NCI-H460 (cell line): ENCODE results near the gene UPF3A. TPM values are rescaled to one million over a fixed set of nuclear protein-coding genes. Genes with fewer than 3 reads are reported as not detected.

Source experiments
- DNase-seq: peaks from one replicate; pipeline ENCODE4 v3.0.0-alpha.2; 2016; ENCODE audit warnings: low read depth; ENCODE audit errors: extremely low read depth
- total RNA-seq: library from RNA; depleted of rRNA; stranded (reverse); fragments of >200 nt; shearing (Covaris generic); gene quantifications from 2 replicates; pipeline ENCODE4 v1.2.3, GENCODE V29; 2014

Gene UPF3A
- total RNA-seq, 1 experiment from 2014 or later = 27.2 TPM

DNA sequence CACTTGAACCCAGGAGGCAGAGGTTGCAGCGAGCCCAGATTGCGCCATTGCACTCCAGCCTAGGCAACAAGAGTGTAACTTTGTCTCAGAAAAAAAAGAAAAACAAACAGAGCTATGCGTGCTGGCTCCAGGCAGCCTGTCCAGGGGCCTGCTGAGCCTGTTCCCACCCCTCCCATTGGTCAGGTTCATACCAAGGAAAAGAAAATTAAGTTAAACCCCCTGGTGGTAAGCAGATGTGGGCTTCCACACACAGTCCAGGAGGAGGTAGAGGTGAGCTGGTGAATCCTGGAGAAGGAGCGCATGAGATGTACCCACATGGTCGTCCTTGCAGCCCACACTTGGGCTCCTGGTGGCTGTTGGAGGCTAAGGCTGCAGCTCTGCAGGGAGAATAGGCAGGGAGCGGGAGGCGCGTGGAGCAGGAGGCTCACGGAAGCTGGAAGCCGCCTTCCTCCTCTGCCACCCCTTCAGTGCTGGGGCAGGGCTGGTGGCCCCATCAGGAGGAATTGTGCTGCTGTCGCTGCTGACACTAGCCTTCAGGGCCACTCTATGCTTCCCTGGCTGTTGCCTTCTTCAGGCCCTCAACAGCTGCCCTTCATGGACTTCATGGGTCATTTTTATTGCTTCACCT, 22.4 kb downstream of the UPF3A start:
- no peak for DNase-seq

DNA sequence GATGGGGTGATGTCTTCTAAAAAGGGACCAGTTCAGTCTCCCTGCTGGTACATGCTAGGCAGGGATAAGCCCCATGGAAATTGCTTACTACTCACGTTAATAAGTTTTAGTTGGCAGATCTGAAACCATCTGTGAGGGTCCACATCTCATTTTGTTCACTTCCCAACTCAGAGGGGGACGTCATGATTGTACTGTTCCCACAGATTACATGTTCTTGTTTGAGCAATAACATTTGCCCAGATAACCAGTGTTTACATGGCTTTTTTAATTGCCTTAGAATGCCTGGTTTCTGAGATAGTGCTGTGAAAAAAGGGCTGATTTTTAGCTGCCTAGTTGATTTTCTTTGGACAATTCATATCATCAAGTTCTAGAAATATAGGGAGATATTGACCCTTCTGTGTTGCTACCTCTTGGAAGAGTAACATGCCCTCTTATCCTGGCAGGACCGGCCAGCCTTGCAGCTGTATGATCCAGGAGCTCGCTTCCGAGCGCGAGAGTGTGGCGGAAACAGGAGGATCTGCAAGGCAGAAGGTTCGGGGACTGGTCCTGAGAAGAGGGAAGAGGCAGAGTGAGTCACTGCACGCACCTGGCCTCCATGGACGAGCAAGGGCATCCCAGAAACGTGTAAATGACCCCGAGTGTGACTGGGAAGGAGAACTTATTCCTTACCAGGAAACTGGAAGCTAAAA, 23.1 kb downstream of the UPF3A start:
- DNase-seq = no peak

GRCh38 chr13:114309086-114309485, 27.7 kb downstream of the UPF3A start:
- no peak for DNase-seq

GRCh38 chr13:114309806-114310410, 28.5 kb downstream of the UPF3A start:
- DNase-seq = no peak

GRCh38 chr13:114310956-114311355, 29.6 kb downstream of the UPF3A start:
- no peak for DNase-seq

DNA sequence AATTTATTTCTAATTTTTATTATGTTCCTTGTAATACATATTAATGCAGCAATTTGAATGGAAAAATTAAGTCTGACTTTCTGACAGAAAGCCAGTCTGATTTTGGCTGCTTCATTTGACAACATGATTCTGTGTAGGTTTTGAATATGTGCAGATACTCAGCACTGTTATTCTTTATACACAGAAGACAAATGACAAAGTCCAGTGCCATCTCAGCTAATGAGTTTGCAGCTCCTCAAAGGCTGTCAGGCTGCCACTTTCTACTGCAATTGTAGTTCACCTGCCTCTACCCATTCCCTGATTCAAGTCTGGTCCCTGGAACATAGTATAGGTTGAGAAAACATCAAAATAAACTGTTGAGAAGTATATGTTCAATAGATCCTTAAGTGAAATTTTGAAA, 30.0 kb downstream of the UPF3A start:
- no peak for DNase-seq

- DNase-seq = no peak
Observed at GRCh38 chr13:114311908-114312307, 30.5 kb downstream of the UPF3A start.

DNA sequence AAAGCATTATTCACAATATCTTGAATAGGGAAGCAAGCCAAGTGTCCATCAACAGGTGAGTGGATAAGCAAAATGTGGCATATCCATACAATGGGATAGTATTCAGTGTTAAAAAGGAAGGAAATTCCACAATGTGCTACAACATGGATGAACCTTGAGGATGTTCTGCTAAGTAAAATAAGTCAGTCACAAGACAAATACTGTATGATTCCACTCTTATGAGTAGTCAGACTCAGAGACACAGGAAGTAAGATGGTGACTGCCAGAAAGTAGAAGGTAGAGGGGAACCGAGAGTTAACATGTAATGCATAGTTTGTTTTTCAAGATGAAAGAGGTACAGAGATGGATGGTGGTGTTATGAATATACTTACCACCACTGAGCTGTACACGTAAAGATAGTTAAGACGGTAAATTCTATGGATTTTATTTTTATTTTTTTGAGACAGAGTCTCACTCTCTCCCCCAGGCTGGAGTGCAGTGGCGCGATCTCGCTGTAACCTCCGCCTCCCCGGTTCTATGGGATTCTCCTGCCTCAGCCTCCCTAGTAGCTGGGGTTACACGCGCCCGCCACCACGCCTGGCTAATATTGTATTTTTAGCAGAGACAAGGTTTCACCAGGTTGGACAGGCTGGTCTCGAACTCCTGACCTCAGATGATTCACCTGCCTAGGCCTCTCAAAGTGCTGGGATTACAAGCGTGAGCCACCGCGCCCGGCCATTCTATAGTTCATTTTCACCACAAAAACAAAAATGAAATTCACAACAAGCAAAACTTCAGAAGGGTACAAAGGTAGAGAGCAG, 31.9 kb downstream of the UPF3A start:
- no peak for DNase-seq

DNA sequence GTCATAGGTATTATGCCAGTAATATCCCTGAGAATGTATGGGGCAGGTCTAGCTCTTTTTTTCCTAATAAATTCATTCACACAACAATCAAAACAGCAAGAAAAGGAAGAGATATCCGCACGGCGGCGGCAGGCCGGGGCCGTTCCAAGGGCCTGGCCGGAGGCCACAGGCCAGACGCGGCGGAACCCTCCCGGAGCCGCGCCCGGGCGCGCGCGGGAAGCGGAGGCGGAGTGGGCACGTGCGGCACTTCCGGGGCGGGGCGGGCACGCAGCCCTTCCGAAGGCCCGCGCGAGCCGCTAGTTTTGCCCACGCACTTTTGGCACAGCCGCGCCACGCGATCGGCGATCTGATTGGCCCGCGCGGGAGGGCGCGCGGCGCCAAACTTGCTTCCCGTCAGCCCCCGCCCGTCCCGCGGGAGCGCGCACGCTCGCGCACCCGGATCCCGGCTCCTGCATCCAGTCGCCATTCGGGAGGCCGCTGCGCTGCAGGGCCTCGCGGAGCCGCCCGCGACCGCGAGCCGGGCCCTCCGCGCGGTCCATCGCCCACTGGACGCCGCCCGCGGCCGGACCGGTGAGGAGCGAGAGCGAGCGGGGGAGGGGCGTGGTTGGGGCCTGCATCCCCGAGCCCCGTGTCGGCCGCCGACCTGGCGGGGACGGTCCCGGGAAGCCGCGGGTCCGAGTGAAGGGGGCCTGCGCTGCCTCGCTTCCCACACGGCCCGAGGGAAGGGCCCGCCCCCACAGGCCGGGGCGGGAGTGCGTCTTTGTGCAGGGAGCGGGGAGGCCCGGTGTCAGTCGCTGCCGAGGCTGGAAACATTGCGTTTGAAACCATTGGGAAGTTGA, 32.9 kb downstream of the UPF3A start, which contains the start of gene CHAMP1:
Gene CHAMP1, plus strand, starts transcription at position 430 of the 839 bp plus-strand sequence. CDS start 9,340 bp downstream, outside the sequence.
- DNase-seq = peak; percentile 90

- DNase-seq = no peak
Observed at GRCh38 chr13:114315074-114315785, 33.8 kb downstream of the UPF3A start.

DNA sequence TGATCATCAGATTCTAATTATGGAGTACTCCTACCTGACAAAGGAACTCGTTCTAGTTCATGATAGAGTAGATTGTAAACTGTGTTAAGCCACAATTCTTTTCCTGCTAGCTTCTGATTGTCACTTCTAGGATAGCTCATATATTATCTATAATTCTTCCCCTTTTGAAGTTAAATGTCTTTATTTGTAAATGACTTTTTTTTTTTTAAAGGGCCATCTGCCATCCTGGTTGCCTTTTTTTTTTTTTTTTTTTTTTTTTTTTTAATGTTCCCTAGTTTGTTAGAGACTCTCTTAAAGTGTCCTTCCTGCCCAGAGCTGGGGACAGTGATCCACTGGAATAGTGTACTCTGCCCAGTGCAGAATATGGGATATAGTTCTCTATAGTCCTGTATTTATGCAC, 37.2 kb downstream of the UPF3A start:
- no peak for DNase-seq

- DNase-seq = no peak
Observed at GRCh38 chr13:114319441-114319913, 38.1 kb downstream of the UPF3A start.

DNA sequence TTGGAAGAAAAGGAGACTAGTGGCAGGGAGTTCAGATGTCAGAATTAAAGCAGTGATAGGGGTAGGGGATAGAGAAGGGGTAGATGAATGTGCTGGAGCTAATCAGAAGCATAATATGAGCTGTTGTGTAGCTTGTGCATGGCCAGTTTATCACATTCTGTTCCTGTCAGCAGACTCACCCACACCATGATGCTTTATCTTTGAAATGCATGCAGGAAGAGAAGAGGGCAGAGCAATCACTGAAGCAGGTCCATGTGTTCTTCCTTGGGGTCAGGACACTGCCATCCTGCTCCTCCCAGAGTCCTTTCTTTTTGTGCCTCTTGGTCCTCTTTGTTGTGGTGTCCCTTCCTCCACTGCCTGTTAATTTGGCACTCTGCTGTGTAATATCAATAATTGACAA, 38.7 kb downstream of the UPF3A start:
- no peak for DNase-seq

DNA sequence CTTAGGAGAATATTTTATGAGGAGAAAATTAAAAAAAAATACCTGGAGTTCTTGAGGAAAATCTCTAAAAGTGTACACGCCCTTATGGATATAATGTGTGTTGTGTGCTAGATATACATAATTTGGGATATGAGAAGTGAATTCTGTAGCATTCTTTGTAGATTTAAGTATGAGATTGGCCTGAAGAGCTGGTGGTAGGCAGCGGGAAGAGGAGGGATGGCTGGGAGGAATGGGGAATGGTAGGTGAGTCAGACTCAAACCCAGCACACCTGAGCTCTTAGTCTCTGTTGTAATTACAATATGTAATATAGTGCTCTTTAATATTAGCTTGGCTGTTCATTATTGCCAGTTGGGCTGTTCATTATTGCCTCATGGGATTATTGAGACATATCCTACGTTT, 39.9 kb downstream of the UPF3A start:
- no peak for DNase-seq

DNA sequence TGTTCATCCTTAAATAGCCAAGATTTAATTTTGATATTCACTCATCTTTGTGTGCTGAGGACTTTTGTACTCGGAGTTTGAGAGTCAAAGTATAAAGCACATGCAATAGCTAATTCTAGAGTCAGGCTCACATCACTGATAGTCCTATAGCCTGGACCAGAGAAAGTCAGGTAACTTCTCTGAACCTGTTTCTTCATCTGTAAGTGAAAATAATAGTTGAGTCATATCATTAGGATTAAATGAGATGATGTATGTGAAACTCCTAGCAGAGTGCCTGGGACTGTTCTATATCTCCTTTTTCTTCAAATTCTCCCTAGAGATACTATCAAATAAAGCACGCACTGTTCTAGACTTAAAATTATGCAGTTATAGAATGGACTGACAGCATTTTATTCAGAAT, 41.9 kb downstream of the UPF3A start:
- DNase-seq = no peak

DNA sequence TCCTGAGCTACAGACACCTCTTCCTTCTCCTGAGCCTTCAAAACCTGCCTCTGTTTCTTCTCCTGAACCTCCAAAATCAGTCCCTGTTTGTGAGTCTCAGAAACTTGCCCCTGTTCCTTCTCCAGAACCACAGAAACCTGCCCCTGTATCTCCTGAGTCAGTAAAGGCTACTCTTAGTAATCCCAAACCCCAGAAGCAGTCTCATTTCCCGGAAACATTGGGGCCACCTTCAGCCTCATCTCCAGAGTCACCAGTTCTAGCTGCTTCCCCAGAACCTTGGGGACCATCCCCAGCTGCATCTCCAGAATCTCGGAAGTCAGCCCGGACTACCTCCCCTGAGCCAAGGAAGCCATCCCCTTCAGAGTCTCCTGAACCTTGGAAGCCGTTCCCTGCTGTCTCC, 42.9 kb downstream of the UPF3A start:
- DNase-seq = no peak

DNA sequence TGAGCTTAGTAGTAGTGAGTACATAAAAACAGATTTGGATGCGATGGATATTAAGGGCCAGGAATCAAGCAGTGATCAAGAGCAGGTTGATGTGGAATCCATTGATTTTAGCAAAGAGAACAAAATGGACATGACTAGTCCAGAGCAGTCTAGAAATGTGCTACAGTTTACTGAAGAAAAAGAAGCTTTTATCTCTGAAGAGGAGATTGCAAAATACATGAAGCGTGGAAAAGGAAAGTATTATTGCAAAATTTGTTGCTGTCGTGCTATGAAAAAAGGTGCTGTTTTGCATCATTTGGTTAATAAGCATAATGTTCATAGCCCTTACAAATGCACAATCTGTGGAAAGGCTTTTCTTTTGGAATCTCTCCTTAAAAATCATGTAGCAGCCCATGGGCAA, 44.3 kb downstream of the UPF3A start:
- DNase-seq = no peak

GRCh38 chr13:114328034-114328433, 46.6 kb downstream of the UPF3A start:
- DNase-seq = no peak

- no peak for DNase-seq
Observed at GRCh38 chr13:114328595-114328994, 47.2 kb downstream of the UPF3A start.

GRCh38 chr13:114330086-114330485, 48.7 kb downstream of the UPF3A start:
- no peak for DNase-seq
